Stomach (tissue), 9 donors: ENCODE data around the gene FCAMR. TPM values are rescaled to one million over a fixed set of nuclear protein-coding genes. Genes with fewer than 3 reads are reported as not detected.

Source experiments
- DNase-seq, 2 donors: peaks; one replicate each; pipeline versions ENCODE4 v3.0.0 to v3.0.0-alpha.2; 2013 to 2019
- H3K27ac ChIP-seq, 5 donors: fragments of 200-600 bp in 4 of 5; sonication (generic) in 4 of 5; one replicate each; pipeline ENCODE4 v1.5.1; 2013 to 2019; ENCODE audit warnings: mild to moderate bottlenecking in 1 of 5, moderate library complexity in 1 of 5
- H3K27me3 ChIP-seq, 3 donors: fragments of 200-600 bp; sonication (generic); one replicate each; pipeline ENCODE4 v1.5.1; 2017 to 2019; ENCODE audit warnings: mixed run types in 1 of 3
- H3K36me3 ChIP-seq, 4 donors: fragments of 200-600 bp; sonication (generic); 1 replicate in 3 of 4; 2 replicates in 1 of 4; pipeline ENCODE4 v1.5.1; 2016 to 2019
- H3K4me1 ChIP-seq, 4 donors: fragments of 200-600 bp; sonication (generic); one replicate each; pipeline ENCODE4 v1.5.1; 2016 to 2019
- H3K4me3 ChIP-seq, 4 donors: fragments of 200-600 bp; sonication (generic) in 3 of 4; one replicate each; pipeline ENCODE4 v1.5.1; 2016 to 2019; ENCODE audit warnings: mild to moderate bottlenecking in 1 of 4
- H3K9me3 ChIP-seq, 4 donors: fragments of 200-600 bp; sonication (generic); one replicate each; pipeline ENCODE4 v1.5.1; 2016 to 2019
- EP300 ChIP-seq: sonication (generic); formaldehyde crosslinking; IDR thresholded peaks from one replicate; pipeline ENCODE4 v1.6.1; 2017; ENCODE audit warnings: antibody characterized with exemption
- POLR2A ChIP-seq, 4 donors: fragments of 450-650 bp; IDR thresholded peaks; one replicate each; pipeline ENCODE4 v1.6.1; 2016; ENCODE audit warnings: antibody characterized with exemption in 4 of 4, control low read depth in 2 of 4, mild to moderate bottlenecking in 1 of 4, moderate library complexity in 1 of 4
- POLR2AphosphoS5 ChIP-seq, 3 donors: sonication (generic); formaldehyde crosslinking; IDR thresholded peaks; one replicate each; pipeline ENCODE4 v1.6.1; 2016; ENCODE audit warnings: antibody characterized with exemption in 3 of 3
- WGBS, 5 donors: extraction: QIAGEN DNeasy Blood & Tissue Kit in 3 of 5; methylation state at CpG; one replicate each; pipeline versions ENCODE4 v1.1.5 to v1.1.7; 2013 to 2018; 5-methylcytosine and 5-hydroxymethylcytosine counted together
- intact Hi-C: fragments of 100-400 bp; cut with DNase I; formaldehyde crosslinking; loops from one replicate; pipeline ENCODE4 v1.15.1; 2023; ENCODE audit warnings: low total_unique reads
- polyA plus RNA-seq, 3 donors: library from polyadenylated mRNA; stranded (reverse); fragments of 200-250 nt; gene quantifications; one replicate each; pipeline ENCODE4 v1.2.3, GENCODE V29; 2013
- total RNA-seq, 5 donors: library from RNA; depleted of rRNA; stranded (reverse); fragments of >200 nt; gene quantifications; one replicate each; pipeline versions ENCODE4 v1.1.0 to v1.2.3, GENCODE V29; 2014 to 2016
- TF ChIP-seq, protein P1 (sequence below), 7 experiments: fragments of 450-650 bp in 4 of 7; fragments of 200-600 bp in 3 of 7; sonication (generic) in 3 of 7; IDR thresholded peaks; one replicate each; pipeline ENCODE4 v1.5.1; 2016 to 2019; ENCODE audit warnings: antibody characterized with exemption in 7 of 7, control low read depth in 2 of 7, mild to moderate bottlenecking in 1 of 7
- donor health status: healthy with polysubstance abuse.
- donor health status: Bipolar disorder and iron deficiency.
- donor health status: healthy.

FCAMR gene
- total and polyA plus RNA-seq, 8 donors = 0.30 to 0.58 (median 0.37) TPM; not detected in 5

GRCh38 chr1:206957639-206958038, 12.6 kb downstream of the FCAMR start:
- Histone ChIP-seq H3K27me3 (no peaks in the 10 kb centered on the region), H3K36me3 (no peaks in the 10 kb centered on the region), H3K4me3 (no peak overlapping the region), H3K27ac (no peak overlapping the region), H3K9me3 (no peaks in the 10 kb centered on the region), H3K4me1 (peaks cover 20 to 33% (median 32%) of the 10 kb centered on the region in 4 donors)
- no peak for DNase-seq
- no peak for TF ChIP-seq POLR2AphosphoS5 (IDR thresholded peaks at IDR 0.05)
- TF ChIP-seq EP300 = no peak
- TF ChIP-seq POLR2A (IDR thresholded peaks at IDR 0.05) = no peak
- TF ChIP-seq, protein P1, sequence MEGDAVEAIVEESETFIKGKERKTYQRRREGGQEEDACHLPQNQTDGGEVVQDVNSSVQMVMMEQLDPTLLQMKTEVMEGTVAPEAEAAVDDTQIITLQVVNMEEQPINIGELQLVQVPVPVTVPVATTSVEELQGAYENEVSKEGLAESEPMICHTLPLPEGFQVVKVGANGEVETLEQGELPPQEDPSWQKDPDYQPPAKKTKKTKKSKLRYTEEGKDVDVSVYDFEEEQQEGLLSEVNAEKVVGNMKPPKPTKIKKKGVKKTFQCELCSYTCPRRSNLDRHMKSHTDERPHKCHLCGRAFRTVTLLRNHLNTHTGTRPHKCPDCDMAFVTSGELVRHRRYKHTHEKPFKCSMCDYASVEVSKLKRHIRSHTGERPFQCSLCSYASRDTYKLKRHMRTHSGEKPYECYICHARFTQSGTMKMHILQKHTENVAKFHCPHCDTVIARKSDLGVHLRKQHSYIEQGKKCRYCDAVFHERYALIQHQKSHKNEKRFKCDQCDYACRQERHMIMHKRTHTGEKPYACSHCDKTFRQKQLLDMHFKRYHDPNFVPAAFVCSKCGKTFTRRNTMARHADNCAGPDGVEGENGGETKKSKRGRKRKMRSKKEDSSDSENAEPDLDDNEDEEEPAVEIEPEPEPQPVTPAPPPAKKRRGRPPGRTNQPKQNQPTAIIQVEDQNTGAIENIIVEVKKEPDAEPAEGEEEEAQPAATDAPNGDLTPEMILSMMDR (IDR thresholded peaks at IDR 0.05) = no peak
- intact Hi-C loops = no loop called here
- 81 to 96% (median 88%) methylated on average over 5 of the region's 5 CpGs for WGBS, 5 donors

- no peak overlapping the region for H3K4me3 ChIP-seq
- peaks cover 36 to 52% (median 45%) of the 10 kb centered on the region in 4 donors for H3K4me1 ChIP-seq
- no peaks in the 10 kb centered on the region for H3K36me3 ChIP-seq
- H3K9me3 ChIP-seq = no peaks in the 10 kb centered on the region
- DNase-seq = peak; percentile 63 to 66
- no peaks in the 10 kb centered on the region for H3K27me3 ChIP-seq
- H3K27ac ChIP-seq = peak overlapping the region in 4 of 5 donors; percentile 23 to 87 (median 70)
- TF ChIP-seq POLR2A (IDR thresholded peaks at IDR 0.05) = no peak
- no peak for TF ChIP-seq EP300
- TF ChIP-seq, protein P1 (IDR thresholded peaks at IDR 0.05) = no peak
- TF ChIP-seq POLR2AphosphoS5 (IDR thresholded peaks at IDR 0.05) = peak in 2 of 3 donors; percentile 24 to 35
- intact Hi-C loops = no loop called here
- WGBS, 5 donors = 27 to 37% (median 31%) methylated on average over 10 to 11 of the region's 11 CpGs
Measured at GRCh38 chr1:206955476-206956451, 14.5 kb downstream of the FCAMR start.

DNA sequence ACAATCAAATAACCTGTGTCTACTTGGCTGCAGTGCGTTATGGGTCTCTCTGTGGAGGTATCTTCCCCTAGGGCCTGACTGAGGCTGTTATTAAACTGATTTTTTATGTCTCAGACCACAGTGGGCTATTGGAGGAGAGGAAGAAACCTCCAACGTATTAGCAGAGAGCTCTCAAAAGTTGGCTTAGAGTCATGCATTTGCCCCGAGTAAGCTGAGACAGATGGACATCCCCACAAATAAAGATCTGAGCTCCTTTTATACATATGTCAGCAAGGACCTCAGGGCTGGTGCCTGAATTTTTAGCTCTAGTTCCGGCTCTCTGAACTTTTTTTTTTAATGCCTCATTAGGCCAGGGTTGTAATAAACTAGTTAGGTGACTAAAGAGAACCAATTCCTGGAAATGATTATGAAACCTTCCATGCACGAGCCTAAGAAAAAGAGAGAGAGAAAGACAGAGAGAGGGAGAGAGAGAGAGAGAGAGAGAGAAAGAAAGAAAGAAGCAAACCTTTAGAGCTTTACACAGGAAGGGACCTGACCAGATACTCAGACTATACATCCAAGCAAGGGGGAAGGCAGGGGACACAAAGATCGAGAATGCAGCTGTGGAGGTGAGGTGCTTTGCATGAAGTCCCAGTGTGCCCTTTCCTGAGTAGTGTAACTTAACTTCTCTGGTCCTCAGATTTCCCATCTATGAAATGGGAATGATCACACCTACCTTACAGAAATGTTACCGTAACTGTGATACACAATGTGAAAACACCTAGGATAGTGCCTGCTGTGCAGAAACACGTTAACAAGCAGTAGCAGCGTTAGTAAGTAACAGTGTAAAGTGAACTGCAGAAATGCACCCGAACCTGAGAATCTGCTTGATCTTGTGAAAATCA, 15.6 kb downstream of the FCAMR start:
- no peak for DNase-seq
- no peaks in the 10 kb centered on the region for H3K27me3 ChIP-seq
- no peak overlapping the region for H3K4me3 ChIP-seq
- no peaks in the 10 kb centered on the region for H3K9me3 ChIP-seq
- peaks cover 36 to 53% (median 47%) of the 10 kb centered on the region in 4 donors for H3K4me1 ChIP-seq
- no peak for TF ChIP-seq EP300
- peak overlapping the region; percentile 31 to 87 (median 62) for H3K27ac ChIP-seq
- intact Hi-C loops = no loop called here
- no peaks in the 10 kb centered on the region for H3K36me3 ChIP-seq
- WGBS, 5 donors = 39 to 54% (median 51%) methylated on average over 10 of the region's 10 CpGs

- no peaks in the 10 kb centered on the region for H3K36me3 ChIP-seq
- H3K27ac ChIP-seq = peak overlapping the region; percentile 55 to 87 (median 62)
- no peak overlapping the region for H3K4me3 ChIP-seq
- intact Hi-C loops = no loop called here
- peak; percentile 66 to 75 for DNase-seq
- no peaks in the 10 kb centered on the region for H3K9me3 ChIP-seq
- TF ChIP-seq EP300 = no peak
- TF ChIP-seq POLR2AphosphoS5 (IDR thresholded peaks at IDR 0.05) = no peak
- TF ChIP-seq POLR2A (IDR thresholded peaks at IDR 0.05) = no peak
- TF ChIP-seq, protein P1 (IDR thresholded peaks at IDR 0.05) = no peak
- H3K27me3 ChIP-seq = no peaks in the 10 kb centered on the region
- H3K4me1 ChIP-seq = peaks cover 36 to 53% (median 47%) of the 10 kb centered on the region in 4 donors
- 51 to 81% (median 75%) methylated on average over 1 to 2 of the region's 2 CpGs for WGBS, 5 donors
Measured at GRCh38 chr1:206953626-206954025, 16.6 kb downstream of the FCAMR start.
